ENCODE measurements around the gene PSPC1.

- TF ChIP-seq, protein P1, sequence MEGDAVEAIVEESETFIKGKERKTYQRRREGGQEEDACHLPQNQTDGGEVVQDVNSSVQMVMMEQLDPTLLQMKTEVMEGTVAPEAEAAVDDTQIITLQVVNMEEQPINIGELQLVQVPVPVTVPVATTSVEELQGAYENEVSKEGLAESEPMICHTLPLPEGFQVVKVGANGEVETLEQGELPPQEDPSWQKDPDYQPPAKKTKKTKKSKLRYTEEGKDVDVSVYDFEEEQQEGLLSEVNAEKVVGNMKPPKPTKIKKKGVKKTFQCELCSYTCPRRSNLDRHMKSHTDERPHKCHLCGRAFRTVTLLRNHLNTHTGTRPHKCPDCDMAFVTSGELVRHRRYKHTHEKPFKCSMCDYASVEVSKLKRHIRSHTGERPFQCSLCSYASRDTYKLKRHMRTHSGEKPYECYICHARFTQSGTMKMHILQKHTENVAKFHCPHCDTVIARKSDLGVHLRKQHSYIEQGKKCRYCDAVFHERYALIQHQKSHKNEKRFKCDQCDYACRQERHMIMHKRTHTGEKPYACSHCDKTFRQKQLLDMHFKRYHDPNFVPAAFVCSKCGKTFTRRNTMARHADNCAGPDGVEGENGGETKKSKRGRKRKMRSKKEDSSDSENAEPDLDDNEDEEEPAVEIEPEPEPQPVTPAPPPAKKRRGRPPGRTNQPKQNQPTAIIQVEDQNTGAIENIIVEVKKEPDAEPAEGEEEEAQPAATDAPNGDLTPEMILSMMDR (IDR thresholded peaks at IDR 0.05): no peak
- no peak for TF ChIP-seq EP300 (IDR thresholded peaks at IDR 0.05)
- no peak for TF ChIP-seq POLR2A (IDR thresholded peaks at IDR 0.05)
Observed at GRCh38 chr13:19810996-19811881, 28.5 kb upstream of the PSPC1 start.

Measured in tibial nerve (tissue), 4 donors.